HEK293 (cell line): Measurements from ENCODE around the gene BICD2.

Experiments
- CTCF ChIA-PET: fragments of 350-600 bp; formaldehyde crosslinking; extraction: SDS; loops from one replicate; lab custom pipeline; 2021; ENCODE audit warnings: antibody characterized with exemption; lab: Yijun Ruan, JAX
- POLR2A ChIA-PET: fragments of 300-600 bp; formaldehyde crosslinking; extraction: SDS; loops from one replicate; lab custom pipeline; 2020; ENCODE audit warnings: antibody characterized with exemption, inconsistent platforms; lab: Yijun Ruan, JAX
- H3K27ac ChIP-seq: fragments of 200-500 bp; sonication (Bioruptor generic); 2 replicates; pipeline ENCODE4 v1.5.1; 2014; ENCODE audit warnings: low read depth, low read length, control low read depth, inconsistent platforms; ENCODE audit errors: extremely low read depth
- H3K36me3 ChIP-seq, 2 experiments: fragments of 200-500 bp in 1 of 2; sonication (Bioruptor generic) in 1 of 2; 1 replicate in 1 of 2; 2 replicates in 1 of 2; pipeline ENCODE4 v1.5.1; 2014 to 2017; ENCODE audit warnings: inconsistent platforms in 2 of 2, low read length in 2 of 2; ENCODE audit not compliant: control insufficient read depth in 2 of 2, insufficient read depth in 1 of 2
- H3K4me1 ChIP-seq: fragments of 200-500 bp; sonication (Bioruptor generic); 2 replicates; pipeline ENCODE4 v1.5.1; 2014; ENCODE audit warnings: mild to moderate bottlenecking, low read length, inconsistent platforms; ENCODE audit not compliant: control insufficient read depth, insufficient read depth
- H3K4me3 ChIP-seq: 2 replicates; pipeline ENCODE4 v1.5.1; 2011; ENCODE audit warnings: low read depth, mild to moderate bottlenecking, control low read depth, low read length, moderate library complexity
- H3K9me3 ChIP-seq: fragments of 200-500 bp; sonication (Bioruptor generic); 2 replicates; pipeline ENCODE4 v1.5.1; 2014; ENCODE audit warnings: low read depth, low read length, inconsistent platforms; ENCODE audit not compliant: control insufficient read depth, insufficient read depth
- KLF9 ChIP-seq: fragments of 450-650 bp; formaldehyde crosslinking; IDR thresholded peaks from 2 replicates; pipeline ENCODE4 v1.5.1; 2016; ENCODE audit warnings: missing biosample characterization, missing genetic modification characterization, low read depth
- PRDM4 ChIP-seq: fragments of 450-650 bp; formaldehyde crosslinking; IDR thresholded peaks from 2 replicates; pipeline ENCODE4 v1.5.1; 2017; ENCODE audit warnings: missing biosample characterization, missing genetic modification characterization
- TCF7L2 ChIP-seq: IDR thresholded peaks from 2 replicates; pipeline ENCODE4 v1.6.1; 2011; ENCODE audit warnings: low read depth, mild to moderate bottlenecking, inconsistent platforms, low read length, moderate library complexity, borderline replicate concordance
- ZBTB7A ChIP-seq: fragments of 450-650 bp; formaldehyde crosslinking; IDR thresholded peaks from 2 replicates; pipeline ENCODE4 v1.5.1; 2016; ENCODE audit warnings: low read depth, missing biosample characterization, missing genetic modification characterization
- ZFP41 ChIP-seq: fragments of 450-650 bp; formaldehyde crosslinking; IDR thresholded peaks from 2 replicates; pipeline ENCODE4 v1.5.1; 2016; ENCODE audit warnings: missing biosample characterization, missing genetic modification characterization, borderline replicate concordance
- ZNF121 ChIP-seq: fragments of 450-650 bp; formaldehyde crosslinking; IDR thresholded peaks from 2 replicates; pipeline ENCODE4 v1.5.1; 2016; ENCODE audit warnings: missing biosample characterization, missing genetic modification characterization
- ZNF184 ChIP-seq: fragments of 450-650 bp; IDR thresholded peaks from 2 replicates; pipeline ENCODE4 v1.5.1; 2018; ENCODE audit warnings: missing biosample characterization, mild to moderate bottlenecking, missing genetic modification characterization
- ZNF214 ChIP-seq: fragments of 450-650 bp; formaldehyde crosslinking; IDR thresholded peaks from 2 replicates; pipeline ENCODE4 v1.5.1; 2017; ENCODE audit warnings: missing biosample characterization, mild to moderate bottlenecking, missing genetic modification characterization, borderline replicate concordance
- ZNF302 ChIP-seq: fragments of 450-650 bp; formaldehyde crosslinking; IDR thresholded peaks from 2 replicates; pipeline ENCODE4 v1.5.1; 2016; ENCODE audit warnings: missing biosample characterization, missing genetic modification characterization, low read depth
- ZNF473 ChIP-seq: fragments of 450-650 bp; formaldehyde crosslinking; IDR thresholded peaks from 2 replicates; pipeline ENCODE4 v1.5.1; 2017; ENCODE audit warnings: missing biosample characterization, missing genetic modification characterization
- ZNF585B ChIP-seq: fragments of 450-650 bp; formaldehyde crosslinking; IDR thresholded peaks from 2 replicates; pipeline ENCODE4 v1.5.1; 2016; ENCODE audit warnings: missing biosample characterization, missing genetic modification characterization
- ZNF654 ChIP-seq: fragments of 450-650 bp; formaldehyde crosslinking; IDR thresholded peaks from 2 replicates; pipeline ENCODE4 v1.5.1; 2016; ENCODE audit warnings: low read depth, missing biosample characterization, missing genetic modification characterization
- ZNF747 ChIP-seq: fragments of 450-650 bp; formaldehyde crosslinking; IDR thresholded peaks from 2 replicates; pipeline ENCODE4 v1.5.1; 2016; ENCODE audit warnings: missing biosample characterization, missing genetic modification characterization
- ZNF843 ChIP-seq: fragments of 450-650 bp; formaldehyde crosslinking; IDR thresholded peaks from 2 replicates; pipeline ENCODE4 v1.5.1; 2016; ENCODE audit warnings: missing biosample characterization, missing genetic modification characterization
- TF ChIP-seq, protein P1 (sequence below): fragments of 450-650 bp; formaldehyde crosslinking; IDR thresholded peaks from 2 replicates; pipeline ENCODE4 v1.5.1; 2016; ENCODE audit warnings: missing biosample characterization, missing genetic modification characterization
- TF ChIP-seq, protein P2 (sequence below): fragments of 450-650 bp; formaldehyde crosslinking; IDR thresholded peaks from 2 replicates; pipeline ENCODE4 v1.5.1; 2016; ENCODE audit warnings: missing biosample characterization, missing genetic modification characterization
- TF ChIP-seq, protein P3 (sequence below): fragments of 450-650 bp; formaldehyde crosslinking; IDR thresholded peaks from 2 replicates; pipeline ENCODE4; 2016; ENCODE audit warnings: missing biosample characterization, missing genetic modification characterization
- TF ChIP-seq, protein P4 (sequence below): fragments of 450-650 bp; formaldehyde crosslinking; IDR thresholded peaks from 2 replicates; pipeline ENCODE4 v1.5.1; 2017; ENCODE audit warnings: missing biosample characterization, missing genetic modification characterization
- TF ChIP-seq, protein P5 (sequence below): fragments of 450-650 bp; formaldehyde crosslinking; IDR thresholded peaks from 2 replicates; pipeline ENCODE4 v1.5.1; 2016; ENCODE audit warnings: missing biosample characterization, missing genetic modification characterization

The BICD2 gene

DNA sequence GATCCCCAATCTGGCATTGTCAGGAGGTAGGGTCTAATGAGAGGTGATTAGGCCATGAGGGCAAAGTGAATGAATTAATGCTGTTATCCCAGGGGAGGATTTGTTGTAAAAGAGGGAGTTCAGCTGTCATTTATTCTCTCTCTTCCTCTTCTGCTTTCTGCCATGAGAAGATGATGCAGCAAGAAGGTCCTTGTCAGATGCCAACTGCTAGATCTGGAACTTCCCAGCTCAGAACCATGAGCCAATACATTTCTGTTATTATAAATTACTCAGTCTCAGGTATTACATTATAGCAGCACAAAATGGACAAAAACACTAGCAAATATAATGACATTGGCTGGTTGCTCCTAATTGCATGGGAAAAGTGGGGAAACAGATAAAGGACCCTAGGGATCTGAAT is 15.6 kb upstream of the BICD2 start:
- POLR2A ChIA-PET: no interaction called here
- H3K4me3 ChIP-seq: no peak overlapping the region
- H3K27ac ChIP-seq: no peak overlapping the region
- CTCF ChIA-PET: interaction anchor here (1.0 to 1.7 kb wide), 3 partner anchors 9 to 15 kb away, joined by 3 to 5 read pairs (median 4); no protein-coding TSS in a partner anchor
- no peaks in the 10 kb centered on the region for H3K9me3 ChIP-seq
- TF ChIP-seq ZNF184: no peak
- H3K36me3 ChIP-seq: no peaks in the 10 kb centered on the region
- no peaks in the 10 kb centered on the region for H3K4me1 ChIP-seq

- H3K4me3 ChIP-seq: no peak overlapping the region
- no peak overlapping the region for H3K27ac ChIP-seq
- H3K9me3 ChIP-seq: no peaks in the 10 kb centered on the region
- no peaks in the 10 kb centered on the region for H3K4me1 ChIP-seq
- no peak for TF ChIP-seq ZFP41 (tag by site-specific recombination)
- TF ChIP-seq, protein P1, sequence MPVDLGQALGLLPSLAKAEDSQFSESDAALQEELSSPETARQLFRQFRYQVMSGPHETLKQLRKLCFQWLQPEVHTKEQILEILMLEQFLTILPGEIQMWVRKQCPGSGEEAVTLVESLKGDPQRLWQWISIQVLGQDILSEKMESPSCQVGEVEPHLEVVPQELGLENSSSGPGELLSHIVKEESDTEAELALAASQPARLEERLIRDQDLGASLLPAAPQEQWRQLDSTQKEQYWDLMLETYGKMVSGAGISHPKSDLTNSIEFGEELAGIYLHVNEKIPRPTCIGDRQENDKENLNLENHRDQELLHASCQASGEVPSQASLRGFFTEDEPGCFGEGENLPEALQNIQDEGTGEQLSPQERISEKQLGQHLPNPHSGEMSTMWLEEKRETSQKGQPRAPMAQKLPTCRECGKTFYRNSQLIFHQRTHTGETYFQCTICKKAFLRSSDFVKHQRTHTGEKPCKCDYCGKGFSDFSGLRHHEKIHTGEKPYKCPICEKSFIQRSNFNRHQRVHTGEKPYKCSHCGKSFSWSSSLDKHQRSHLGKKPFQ (tag by site-specific recombination): no peak
- no peak for TF ChIP-seq ZNF121 (tag by site-specific recombination)
- TF ChIP-seq ZNF585B (tag by site-specific recombination): no peak
- TF ChIP-seq ZBTB7A: no peak
- no peak for TF ChIP-seq KLF9 (tag by site-specific recombination)
- no peak for TF ChIP-seq ZNF302
- TF ChIP-seq TCF7L2: no peak
- TF ChIP-seq PRDM4 (tag by site-specific recombination): no peak
- TF ChIP-seq, protein P2, sequence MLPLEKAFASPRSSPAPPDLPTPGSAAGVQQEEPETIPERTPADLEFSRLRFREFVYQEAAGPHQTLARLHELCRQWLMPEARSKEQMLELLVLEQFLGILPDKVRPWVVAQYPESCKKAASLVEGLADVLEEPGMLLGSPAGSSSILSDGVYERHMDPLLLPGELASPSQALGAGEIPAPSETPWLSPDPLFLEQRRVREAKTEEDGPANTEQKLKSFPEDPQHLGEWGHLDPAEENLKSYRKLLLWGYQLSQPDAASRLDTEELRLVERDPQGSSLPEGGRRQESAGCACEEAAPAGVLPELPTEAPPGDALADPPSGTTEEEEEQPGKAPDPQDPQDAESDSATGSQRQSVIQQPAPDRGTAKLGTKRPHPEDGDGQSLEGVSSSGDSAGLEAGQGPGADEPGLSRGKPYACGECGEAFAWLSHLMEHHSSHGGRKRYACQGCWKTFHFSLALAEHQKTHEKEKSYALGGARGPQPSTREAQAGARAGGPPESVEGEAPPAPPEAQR: no peak
- TF ChIP-seq, protein P3, sequence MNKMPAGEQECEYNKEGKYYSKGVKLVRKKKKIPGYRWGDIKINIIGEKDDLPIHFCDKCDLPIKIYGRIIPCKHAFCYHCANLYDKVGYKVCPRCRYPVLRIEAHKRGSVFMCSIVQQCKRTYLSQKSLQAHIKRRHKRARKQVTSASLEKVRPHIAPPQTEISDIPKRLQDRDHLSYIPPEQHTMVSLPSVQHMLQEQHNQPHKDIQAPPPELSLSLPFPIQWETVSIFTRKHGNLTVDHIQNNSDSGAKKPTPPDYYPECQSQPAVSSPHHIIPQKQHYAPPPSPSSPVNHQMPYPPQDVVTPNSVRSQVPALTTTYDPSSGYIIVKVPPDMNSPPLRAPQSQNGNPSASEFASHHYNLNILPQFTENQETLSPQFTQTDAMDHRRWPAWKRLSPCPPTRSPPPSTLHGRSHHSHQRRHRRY (tag by site-specific recombination): no peak
- TF ChIP-seq, protein P4, sequence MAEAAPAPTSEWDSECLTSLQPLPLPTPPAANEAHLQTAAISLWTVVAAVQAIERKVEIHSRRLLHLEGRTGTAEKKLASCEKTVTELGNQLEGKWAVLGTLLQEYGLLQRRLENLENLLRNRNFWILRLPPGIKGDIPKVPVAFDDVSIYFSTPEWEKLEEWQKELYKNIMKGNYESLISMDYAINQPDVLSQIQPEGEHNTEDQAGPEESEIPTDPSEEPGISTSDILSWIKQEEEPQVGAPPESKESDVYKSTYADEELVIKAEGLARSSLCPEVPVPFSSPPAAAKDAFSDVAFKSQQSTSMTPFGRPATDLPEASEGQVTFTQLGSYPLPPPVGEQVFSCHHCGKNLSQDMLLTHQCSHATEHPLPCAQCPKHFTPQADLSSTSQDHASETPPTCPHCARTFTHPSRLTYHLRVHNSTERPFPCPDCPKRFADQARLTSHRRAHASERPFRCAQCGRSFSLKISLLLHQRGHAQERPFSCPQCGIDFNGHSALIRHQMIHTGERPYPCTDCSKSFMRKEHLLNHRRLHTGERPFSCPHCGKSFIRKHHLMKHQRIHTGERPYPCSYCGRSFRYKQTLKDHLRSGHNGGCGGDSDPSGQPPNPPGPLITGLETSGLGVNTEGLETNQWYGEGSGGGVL (tag by site-specific recombination): no peak
- TF ChIP-seq ZNF654 (tag by site-specific recombination): no peak
- TF ChIP-seq ZNF843 (tag by site-specific recombination): no peak
- TF ChIP-seq, protein P5, sequence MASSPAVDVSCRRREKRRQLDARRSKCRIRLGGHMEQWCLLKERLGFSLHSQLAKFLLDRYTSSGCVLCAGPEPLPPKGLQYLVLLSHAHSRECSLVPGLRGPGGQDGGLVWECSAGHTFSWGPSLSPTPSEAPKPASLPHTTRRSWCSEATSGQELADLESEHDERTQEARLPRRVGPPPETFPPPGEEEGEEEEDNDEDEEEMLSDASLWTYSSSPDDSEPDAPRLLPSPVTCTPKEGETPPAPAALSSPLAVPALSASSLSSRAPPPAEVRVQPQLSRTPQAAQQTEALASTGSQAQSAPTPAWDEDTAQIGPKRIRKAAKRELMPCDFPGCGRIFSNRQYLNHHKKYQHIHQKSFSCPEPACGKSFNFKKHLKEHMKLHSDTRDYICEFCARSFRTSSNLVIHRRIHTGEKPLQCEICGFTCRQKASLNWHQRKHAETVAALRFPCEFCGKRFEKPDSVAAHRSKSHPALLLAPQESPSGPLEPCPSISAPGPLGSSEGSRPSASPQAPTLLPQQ: no peak
- no peak for TF ChIP-seq ZNF473 (tag by site-specific recombination)
- no peak for TF ChIP-seq ZNF747
- TF ChIP-seq ZNF214 (tag by site-specific recombination): no peak
- H3K36me3 ChIP-seq: no peaks in the 10 kb centered on the region
- CTCF ChIA-PET: interaction anchor here (0.6 to 1.8 kb wide), 2 partner anchors 59 to 1511 kb away, joined by 3 to 6 read pairs; no protein-coding TSS in a partner anchor
- POLR2A ChIA-PET: no interaction called here
These were observed 10.8 kb upstream of the BICD2 start for GRCh38 chr9:92775466-92775865.
